Mucosa of rectum (tissue), 2 donors: Measurements from ENCODE around the gene SLC15A3.

Experiments
- H3K27ac ChIP-seq, 2 donors: one replicate each; pipeline ENCODE4 v1.7.0; 2013; ENCODE audit warnings: inconsistent platforms in 2 of 2, low read depth in 2 of 2, low read length in 2 of 2
- H3K27me3 ChIP-seq, 2 donors: one replicate each; pipeline ENCODE4 v1.7.0; 2013; ENCODE audit warnings: low read length in 2 of 2; ENCODE audit not compliant: control insufficient read depth in 2 of 2, insufficient read depth in 2 of 2
- H3K36me3 ChIP-seq, 2 donors: one replicate each; pipeline ENCODE4 v1.7.0; 2013; ENCODE audit warnings: low read length in 2 of 2; ENCODE audit not compliant: control insufficient read depth in 2 of 2, insufficient read depth in 2 of 2
- H3K4me1 ChIP-seq, 2 donors: one replicate each; pipeline ENCODE4 v1.7.0; 2013; ENCODE audit warnings: low read length in 2 of 2, mild to moderate bottlenecking in 1 of 2; ENCODE audit not compliant: control insufficient read depth in 2 of 2, insufficient read depth in 2 of 2
- H3K4me3 ChIP-seq, 2 donors: one replicate each; pipeline ENCODE4 v1.7.0; 2013; ENCODE audit warnings: low read length in 2 of 2
- H3K9ac ChIP-seq, 2 donors: one replicate each; pipeline ENCODE4 v1.7.0; 2013; ENCODE audit warnings: low read length in 2 of 2, low read depth in 1 of 2, mild to moderate bottlenecking in 1 of 2
- H3K9me3 ChIP-seq, 2 donors: one replicate each; pipeline ENCODE4 v1.7.0; 2013; ENCODE audit warnings: low read length in 2 of 2; ENCODE audit not compliant: control insufficient read depth in 2 of 2
- donor health status: healthy.
- donor health status: Normal muscosa, but diverticular disease.

SLC15A3 gene

GRCh38 chr11:60919320-60919719 is 32.7 kb downstream of the SLC15A3 start:
- no peak overlapping the region for H3K4me3 ChIP-seq
- H3K27ac ChIP-seq = no peak overlapping the region
- no peak overlapping the region for H3K9ac ChIP-seq
- no peaks in the 10 kb centered on the region for H3K27me3 ChIP-seq
- peaks cover 20 to 24% of the 10 kb centered on the region in 2 donors for H3K4me1 ChIP-seq
- H3K9me3 ChIP-seq = no peaks in the 10 kb centered on the region
- peaks cover 20 to 35% of the 10 kb centered on the region in 2 donors for H3K36me3 ChIP-seq

- peaks cover 17 to 21% of the 10 kb centered on the region in 2 donors for H3K4me1 ChIP-seq
- H3K27me3 ChIP-seq = no peaks in the 10 kb centered on the region
These were observed 33.1 kb downstream of the SLC15A3 start for GRCh38 chr11:60918939-60919265.

GRCh38 chr11:60918251-60918938 is 33.6 kb downstream of the SLC15A3 start:
- H3K27ac ChIP-seq = no peak overlapping the region
- H3K9me3 ChIP-seq = no peaks in the 10 kb centered on the region
- peaks cover 20 to 35% of the 10 kb centered on the region in 2 donors for H3K36me3 ChIP-seq
- H3K27me3 ChIP-seq = no peaks in the 10 kb centered on the region
- H3K4me3 ChIP-seq = no peak overlapping the region
- no peak overlapping the region for H3K9ac ChIP-seq
- peaks cover 16 to 20% of the 10 kb centered on the region in 2 donors for H3K4me1 ChIP-seq

More at GRCh38 chr11:60918939-60919265, 33.1 kb downstream of the SLC15A3 start:
- H3K9ac ChIP-seq = no peak overlapping the region
- no peaks in the 10 kb centered on the region for H3K9me3 ChIP-seq
- peaks cover 20 to 35% of the 10 kb centered on the region in 2 donors for H3K36me3 ChIP-seq
- no peak overlapping the region for H3K4me3 ChIP-seq
- no peak overlapping the region for H3K27ac ChIP-seq

- no peak overlapping the region for H3K27ac ChIP-seq
- H3K27me3 ChIP-seq = no peaks in the 10 kb centered on the region
- H3K36me3 ChIP-seq = peaks cover 18 to 32% of the 10 kb centered on the region in 2 donors
- peaks cover 19 to 25% of the 10 kb centered on the region in 2 donors for H3K4me1 ChIP-seq
- no peak overlapping the region for H3K9ac ChIP-seq
- H3K4me3 ChIP-seq = no peak overlapping the region
- no peaks in the 10 kb centered on the region for H3K9me3 ChIP-seq
These were observed 34.7 kb downstream of the SLC15A3 start for GRCh38 chr11:60917267-60917666.

GRCh38 chr11:60916669-60917206 is 35.2 kb downstream of the SLC15A3 start:
- no peaks in the 10 kb centered on the region for H3K9me3 ChIP-seq
- H3K27me3 ChIP-seq = no peaks in the 10 kb centered on the region
- H3K27ac ChIP-seq = no peak overlapping the region
- H3K4me3 ChIP-seq = no peak overlapping the region
- H3K36me3 ChIP-seq = peaks cover 18 to 27% of the 10 kb centered on the region in 2 donors
- H3K9ac ChIP-seq = no peak overlapping the region
- peaks cover 19 to 25% of the 10 kb centered on the region in 2 donors for H3K4me1 ChIP-seq

- Histone ChIP-seq H3K27me3 (no peaks in the 10 kb centered on the region), H3K9me3 (no peaks in the 10 kb centered on the region), H3K36me3 (peaks cover 5 to 13% of the 10 kb centered on the region in 2 donors), H3K9ac (peak overlapping the region; percentile 84 to 99), H3K4me3 (peak overlapping the region; percentile 80 to 99), H3K27ac (peak overlapping the region; percentile 44 to 94), H3K4me1 (peaks cover 22 to 25% of the 10 kb centered on the region in 2 donors)
These were observed 36.6 kb downstream of the SLC15A3 start for GRCh38 chr11:60915248-60915914.

GRCh38 chr11:60914633-60915247 is 37.2 kb downstream of the SLC15A3 start:
- H3K4me1 ChIP-seq = peaks cover 22 to 25% of the 10 kb centered on the region in 2 donors
- peak overlapping the region; percentile 91 to 94 for H3K27ac ChIP-seq
- H3K4me3 ChIP-seq = peak overlapping the region; percentile 80 to 99
- H3K9me3 ChIP-seq = no peaks in the 10 kb centered on the region
- H3K9ac ChIP-seq = peak overlapping the region; percentile 84 to 99
- H3K27me3 ChIP-seq = no peaks in the 10 kb centered on the region
- peaks cover 0 to 7% of the 10 kb centered on the region in 2 donors for H3K36me3 ChIP-seq

GRCh38 chr11:60913793-60914632 is 38.0 kb downstream of the SLC15A3 start, which contains the start of gene TMEM109:
TMEM109 (plus strand) TSS chr11:60914158; CDS start chr11:60919694, 5,536 bp downstream.
- peaks cover 22 to 25% of the 10 kb centered on the region in 2 donors for H3K4me1 ChIP-seq
- peak within 1 kb of the TSS; percentile 84 to 99 for H3K9ac ChIP-seq
- H3K36me3 ChIP-seq = peaks cover 0 to 3% of the 10 kb centered on the region in 2 donors
- peak within 1 kb of the TSS; percentile 91 to 94 for H3K27ac ChIP-seq
- peak within 1 kb of the TSS; percentile 80 to 99 for H3K4me3 ChIP-seq
- no peaks in the 10 kb centered on the region for H3K27me3 ChIP-seq
- H3K9me3 ChIP-seq = no peaks in the 10 kb centered on the region

GRCh38 chr11:60912851-60913528 is 39.0 kb downstream of the SLC15A3 start:
- Histone ChIP-seq H3K36me3 (peaks cover 0 to 3% of the 10 kb centered on the region in 2 donors), H3K4me3 (peak overlapping the region in 1 of 2 donors; percentile 99), H3K4me1 (peaks cover 22 to 25% of the 10 kb centered on the region in 2 donors), H3K9me3 (no peaks in the 10 kb centered on the region), H3K9ac (peak overlapping the region in 1 of 2 donors; percentile 99), H3K27ac (peak overlapping the region; percentile 91 to 94), H3K27me3 (no peaks in the 10 kb centered on the region)
